HL-60 (cell line): ENCODE data around the gene IGSF8.

Experiments
- DNase-seq, 2 experiments: peaks; one replicate each; pipeline ENCODE4 v3.0.0-alpha.2; 2010 to 2020; ENCODE audit warnings: low read depth in 1 of 2, low spot score in 1 of 2
- H3K27ac ChIP-seq: fragments of 250-450 bp; sonication (Bioruptor Pico); replicated peaks from 2 replicates; pipeline ENCODE4 v1.5.1; 2020; ENCODE audit warnings: mild to moderate bottlenecking, moderate library complexity
- H3K27me3 ChIP-seq: fragments of 250-450 bp; sonication (Bioruptor Pico); 2 replicates; pipeline ENCODE4 v1.5.1; 2021; ENCODE audit warnings: mild to moderate bottlenecking, moderate library complexity; ENCODE audit not compliant: insufficient read depth, poor library complexity, severe bottlenecking
- H3K4me3 ChIP-seq: replicated peaks from 2 replicates; pipeline ENCODE4 v1.5.1; 2011; ENCODE audit warnings: mild to moderate bottlenecking, control low read depth, low read length; ENCODE audit not compliant: insufficient read depth
- CTCF ChIP-seq: IDR thresholded peaks from one replicate; pipeline ENCODE4 v1.5.1; 2011; ENCODE audit warnings: low read length, control low read depth, inconsistent platforms; ENCODE audit not compliant: insufficient read depth
- GABPA ChIP-seq: IDR thresholded peaks from 2 replicates; pipeline ENCODE4 v1.6.1; 2012; ENCODE audit warnings: low read depth
- POLR2AphosphoS5 ChIP-seq: IDR thresholded peaks from 2 replicates; pipeline ENCODE4 v1.6.1; 2012; ENCODE audit warnings: low read depth
- REST ChIP-seq: IDR thresholded peaks from 2 replicates; pipeline ENCODE4 v1.6.1; 2012; ENCODE audit warnings: low read depth; ENCODE audit not compliant: insufficient replicate concordance
- SPI1 ChIP-seq: IDR thresholded peaks from 2 replicates; pipeline ENCODE4 v1.6.1; 2012; ENCODE audit warnings: low read depth, mild to moderate bottlenecking, borderline replicate concordance

IGSF8 gene

DNA sequence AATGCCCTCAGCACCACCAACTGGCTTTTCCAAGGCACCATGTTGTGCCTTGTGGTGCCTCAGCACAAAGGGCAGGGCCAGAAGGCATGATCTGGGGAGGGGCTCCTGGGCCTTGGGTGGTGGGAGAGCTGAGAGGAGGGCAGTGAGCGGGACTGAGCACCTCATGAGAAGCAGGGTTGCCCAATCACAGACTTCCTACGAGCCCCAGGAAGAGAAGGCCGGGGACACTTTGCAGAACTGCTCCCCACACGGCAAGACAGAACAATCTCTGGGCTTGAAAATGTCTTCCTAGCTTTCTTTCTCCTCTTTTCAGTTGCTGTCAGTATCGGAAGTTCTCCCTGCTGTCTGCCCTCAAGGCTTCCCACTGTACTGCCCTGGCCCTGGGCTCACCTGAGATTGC is 35.2 kb downstream of the IGSF8 start:
- Histone ChIP-seq H3K4me3 (no peak overlapping the region), H3K27me3 (peaks cover 4% of the 10 kb centered on the region), H3K27ac (no peak overlapping the region)
- no peak for TF ChIP-seq CTCF
- TF ChIP-seq REST, result no peak
- no peak for TF ChIP-seq GABPA
- no peak for TF ChIP-seq SPI1
- TF ChIP-seq POLR2AphosphoS5, result no peak
- DNase-seq, result no peak

DNA sequence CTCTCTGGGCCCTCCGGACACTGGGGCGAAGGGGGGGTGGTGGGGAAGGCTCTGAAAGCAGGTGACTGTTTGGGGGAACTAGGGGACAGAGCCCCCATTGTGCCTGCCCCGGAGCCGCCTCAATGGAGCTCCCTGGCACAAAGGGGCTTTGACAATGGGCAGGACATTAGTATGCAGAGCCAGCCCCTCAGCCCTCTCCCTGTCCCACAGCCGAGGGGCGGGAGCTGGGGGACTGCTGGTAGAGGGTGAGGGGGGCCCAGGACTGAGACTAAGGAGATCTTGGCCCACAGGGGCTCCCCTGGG is 36.2 kb downstream of the IGSF8 start:
- no peak for TF ChIP-seq CTCF
- TF ChIP-seq REST, result no peak
- TF ChIP-seq SPI1, result no peak
- no peak for TF ChIP-seq GABPA
- TF ChIP-seq POLR2AphosphoS5, result no peak
- DNase-seq, result no peak
- H3K27ac ChIP-seq, result no peak overlapping the region

GRCh38 chr1:160061369-160062229 is 36.8 kb downstream of the IGSF8 start:
- TF ChIP-seq CTCF, result no peak
- no peak for TF ChIP-seq SPI1
- TF ChIP-seq POLR2AphosphoS5, result no peak
- no peak for TF ChIP-seq GABPA
- TF ChIP-seq REST, result no peak
- DNase-seq, result no peak
- Histone ChIP-seq H3K4me3 (no peak overlapping the region), H3K27me3 (peaks cover 4% of the 10 kb centered on the region), H3K27ac (no peak overlapping the region)

More for the DNA sequence above, 36.2 kb downstream of the IGSF8 start:
- peaks cover 4% of the 10 kb centered on the region for H3K27me3 ChIP-seq
- no peak overlapping the region for H3K4me3 ChIP-seq
